ENCODE data around the gene TTYH3. TPM values are rescaled to one million over a fixed set of nuclear protein-coding genes. Genes with fewer than 3 reads are reported as not detected.

The TTYH3 gene
- total RNA-seq, 1 donor from 2014 or later: 324 TPM

- no peak for DNase-seq
- no peak for TF ChIP-seq CTCF (IDR thresholded peaks at IDR 0.05; ENCODE audit: partially characterized antibody, unreplicated experiment)
- H3K27me3 Mint-ChIP-seq (ENCODE audit: unreplicated experiment): peaks cover 4% of the 10 kb centered on the region
- peaks cover 4% of the 10 kb centered on the region for H3K36me3 Mint-ChIP-seq (ENCODE audit: unreplicated experiment)
- H3K27ac Mint-ChIP-seq (ENCODE audit: unreplicated experiment): no peak overlapping the region
- no peak overlapping the region for H3K4me3 Mint-ChIP-seq (ENCODE audit: unreplicated experiment)
- H3K9me3 Mint-ChIP-seq (ENCODE audit: unreplicated experiment): peaks cover 4% of the 10 kb centered on the region
- H3K4me1 Mint-ChIP-seq (ENCODE audit: low read depth, unreplicated experiment): peaks cover 4% of the 10 kb centered on the region
Observed at GRCh38 chr7:2596464-2597272, 35.1 kb upstream of the TTYH3 start.

DNA sequence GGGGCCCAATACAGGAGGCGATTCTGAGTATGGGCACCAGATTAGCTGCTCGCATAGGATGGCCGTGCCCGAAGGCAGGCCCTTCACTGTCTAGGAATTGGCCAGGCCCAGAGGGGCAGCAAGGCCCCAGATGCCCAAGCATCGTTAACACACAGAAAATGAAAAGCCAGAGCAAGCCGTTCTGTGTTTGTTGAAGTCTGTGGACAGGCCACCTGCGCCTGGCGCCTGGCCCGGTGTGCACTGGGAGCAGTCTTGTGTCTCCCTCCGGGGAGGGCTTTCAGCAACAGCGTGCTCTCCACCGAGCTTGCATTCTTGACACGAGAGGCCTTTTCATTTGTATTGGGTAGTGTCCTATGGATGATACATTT is 34.5 kb upstream of the TTYH3 start:
- Mint-ChIP-seq H3K27ac (ENCODE audit: unreplicated experiment) (no peak overlapping the region), H3K9me3 (ENCODE audit: unreplicated experiment) (peaks cover 2% of the 10 kb centered on the region), H3K36me3 (ENCODE audit: unreplicated experiment) (peaks cover 4% of the 10 kb centered on the region), H3K4me1 (ENCODE audit: low read depth, unreplicated experiment) (peaks cover 4% of the 10 kb centered on the region), H3K4me3 (ENCODE audit: unreplicated experiment) (no peak overlapping the region), H3K27me3 (ENCODE audit: unreplicated experiment) (peaks cover 4% of the 10 kb centered on the region)
- TF ChIP-seq CTCF (IDR thresholded peaks at IDR 0.05; ENCODE audit: partially characterized antibody, unreplicated experiment): no peak
- DNase-seq: no peak

- TF ChIP-seq CTCF (IDR thresholded peaks at IDR 0.05; ENCODE audit: partially characterized antibody, unreplicated experiment): no peak
- DNase-seq: no peak
- H3K4me1 Mint-ChIP-seq (ENCODE audit: low read depth, unreplicated experiment): peaks cover 4% of the 10 kb centered on the region
- peaks cover 4% of the 10 kb centered on the region for H3K27me3 Mint-ChIP-seq (ENCODE audit: unreplicated experiment)
- no peak overlapping the region for H3K4me3 Mint-ChIP-seq (ENCODE audit: unreplicated experiment)
- no peak overlapping the region for H3K27ac Mint-ChIP-seq (ENCODE audit: unreplicated experiment)
- H3K9me3 Mint-ChIP-seq (ENCODE audit: unreplicated experiment): peaks cover 2% of the 10 kb centered on the region
- peaks cover 4% of the 10 kb centered on the region for H3K36me3 Mint-ChIP-seq (ENCODE audit: unreplicated experiment)
Observed at GRCh38 chr7:2598154-2598823, 33.5 kb upstream of the TTYH3 start.

DNA sequence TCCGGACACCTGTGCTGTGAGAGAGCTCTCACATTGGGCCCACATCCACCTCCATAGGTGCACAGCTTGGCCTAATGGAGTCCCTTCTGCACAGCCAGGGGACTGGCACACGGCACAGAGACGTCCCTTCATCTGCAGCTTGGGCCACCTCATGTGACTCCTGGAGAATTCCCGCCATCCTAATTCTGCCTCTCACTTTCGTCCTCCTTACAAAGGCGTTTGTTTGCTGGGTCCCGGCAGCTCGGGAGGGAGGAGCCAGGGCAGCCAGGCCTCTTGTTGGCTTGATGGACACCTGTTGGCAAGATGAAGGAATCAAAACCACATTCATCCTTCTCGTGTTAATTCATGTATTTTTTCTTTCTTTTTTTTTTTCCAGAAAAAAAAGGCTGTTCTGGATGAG is 30.7 kb upstream of the TTYH3 start:
- peaks cover 4% of the 10 kb centered on the region for H3K4me1 Mint-ChIP-seq (ENCODE audit: low read depth, unreplicated experiment)
- DNase-seq: no peak
- H3K27me3 Mint-ChIP-seq (ENCODE audit: unreplicated experiment): peaks cover 4% of the 10 kb centered on the region
- H3K27ac Mint-ChIP-seq (ENCODE audit: unreplicated experiment): no peak overlapping the region
- TF ChIP-seq CTCF (IDR thresholded peaks at IDR 0.05; ENCODE audit: partially characterized antibody, unreplicated experiment): no peak
- no peaks in the 10 kb centered on the region for H3K36me3 Mint-ChIP-seq (ENCODE audit: unreplicated experiment)
- peaks cover 5% of the 10 kb centered on the region for H3K9me3 Mint-ChIP-seq (ENCODE audit: unreplicated experiment)
- no peak overlapping the region for H3K4me3 Mint-ChIP-seq (ENCODE audit: unreplicated experiment)

DNA sequence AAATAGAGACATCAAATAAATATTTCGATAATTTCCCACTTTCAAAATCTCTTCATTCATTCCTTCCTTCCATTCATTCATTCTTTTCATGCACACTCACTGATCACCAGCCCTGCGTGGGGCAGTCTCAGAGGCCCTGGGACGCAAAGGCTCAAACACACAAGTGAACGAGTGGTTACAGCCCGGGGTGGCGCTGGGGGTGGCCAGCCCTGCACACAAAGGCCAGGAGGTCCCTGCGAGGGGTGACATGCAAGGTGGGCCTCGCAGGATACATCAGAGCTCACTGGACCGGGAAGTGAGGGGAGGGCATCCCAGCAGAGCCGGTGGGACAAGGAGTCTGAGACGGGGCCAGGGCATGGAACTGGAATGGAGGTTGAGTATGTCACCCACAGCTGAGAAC is 29.9 kb upstream of the TTYH3 start:
- H3K4me1 Mint-ChIP-seq (ENCODE audit: low read depth, unreplicated experiment): peaks cover 5% of the 10 kb centered on the region
- DNase-seq: no peak
- peaks cover 4% of the 10 kb centered on the region for H3K27me3 Mint-ChIP-seq (ENCODE audit: unreplicated experiment)
- no peaks in the 10 kb centered on the region for H3K36me3 Mint-ChIP-seq (ENCODE audit: unreplicated experiment)
- no peak overlapping the region for H3K27ac Mint-ChIP-seq (ENCODE audit: unreplicated experiment)
- H3K4me3 Mint-ChIP-seq (ENCODE audit: unreplicated experiment): no peak overlapping the region
- no peak for TF ChIP-seq CTCF (IDR thresholded peaks at IDR 0.05; ENCODE audit: partially characterized antibody, unreplicated experiment)
- peaks cover 5% of the 10 kb centered on the region for H3K9me3 Mint-ChIP-seq (ENCODE audit: unreplicated experiment)

All from glutamatergic neuron (in vitro differentiated cells).